Putamen (tissue), 1 donor: ENCODE measurements around the gene CEBPG.
A peak's percentile ranks its signal among the peaks of the same experiment; 100 is the strongest.

Experiments
- DNase-seq: peaks from one replicate; pipeline ENCODE4 v3.0.0-alpha.2; 2016; ENCODE audit warnings: low spot score

Gene CEBPG

GRCh38 chr19:33373453-33374235, at the start of gene CEBPG:
Gene CEBPG (plus strand): TSS chr19:33373709. CDS start chr19:33379240, 5,531 bp downstream.
- DNase-seq = peak; percentile 92

DNA sequence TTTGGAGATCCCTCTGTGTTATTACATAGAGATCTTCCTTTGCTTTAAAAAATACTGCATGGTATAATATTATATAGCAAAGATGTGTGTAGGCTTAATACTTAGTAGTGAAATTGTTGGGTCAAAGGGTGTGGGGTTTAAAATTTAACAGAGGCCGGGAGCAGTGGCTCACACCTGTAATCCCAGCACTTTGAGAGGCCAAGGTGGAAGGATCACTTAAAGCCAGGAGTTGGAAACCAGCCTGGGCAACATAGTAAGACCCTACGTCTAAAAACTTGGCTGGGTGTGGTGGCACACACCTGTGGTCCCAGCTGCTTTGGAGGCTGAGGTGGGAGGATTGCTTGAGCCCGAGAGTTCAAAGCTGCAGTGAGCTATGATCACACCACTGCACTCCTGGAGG, 48.9 kb upstream of the CEBPG start:
- no peak for DNase-seq

DNA sequence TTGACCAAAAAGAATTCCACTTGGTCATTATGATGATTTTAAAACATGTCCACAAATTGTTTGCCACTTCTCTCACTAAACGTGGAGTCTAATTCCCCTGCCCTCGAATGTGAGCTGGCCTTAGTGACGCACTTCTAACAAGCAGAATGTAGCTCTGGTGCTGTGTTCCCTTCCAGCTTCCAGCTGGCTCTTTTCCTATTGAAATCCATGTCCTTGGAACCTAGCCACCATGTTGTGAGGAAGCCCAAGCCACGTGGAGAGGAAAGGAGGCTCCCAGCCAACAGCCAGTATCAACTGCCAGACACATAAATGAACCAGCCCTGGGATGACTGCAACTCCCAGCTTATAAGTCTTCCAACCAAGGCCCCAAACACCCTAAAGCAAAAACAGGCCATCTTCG, 47.6 kb upstream of the CEBPG start:
- peak; percentile 56 for DNase-seq

DNA sequence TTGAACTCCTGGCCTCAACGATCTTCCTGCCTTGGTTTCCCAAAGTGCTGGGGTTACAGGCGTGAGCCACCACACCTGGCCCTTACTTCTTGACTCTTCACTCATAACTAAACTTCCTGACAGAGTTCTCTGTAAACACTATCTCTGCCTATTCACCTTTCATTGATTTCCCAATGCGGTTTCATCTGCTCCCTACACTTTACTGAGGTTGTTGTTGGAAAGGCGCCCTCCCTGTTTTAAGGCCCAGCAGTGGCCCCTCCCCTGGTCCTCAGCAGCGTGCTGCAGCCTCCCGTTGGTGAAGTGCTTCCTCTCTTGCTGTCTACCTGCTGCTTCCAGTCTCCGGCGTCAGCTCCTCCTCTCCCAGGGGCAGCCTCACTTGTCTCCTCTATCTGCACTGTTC, 44.4 kb upstream of the CEBPG start:
- no peak for DNase-seq

GRCh38 chr19:33329736-33330135, 43.8 kb upstream of the CEBPG start:
- no peak for DNase-seq

DNA sequence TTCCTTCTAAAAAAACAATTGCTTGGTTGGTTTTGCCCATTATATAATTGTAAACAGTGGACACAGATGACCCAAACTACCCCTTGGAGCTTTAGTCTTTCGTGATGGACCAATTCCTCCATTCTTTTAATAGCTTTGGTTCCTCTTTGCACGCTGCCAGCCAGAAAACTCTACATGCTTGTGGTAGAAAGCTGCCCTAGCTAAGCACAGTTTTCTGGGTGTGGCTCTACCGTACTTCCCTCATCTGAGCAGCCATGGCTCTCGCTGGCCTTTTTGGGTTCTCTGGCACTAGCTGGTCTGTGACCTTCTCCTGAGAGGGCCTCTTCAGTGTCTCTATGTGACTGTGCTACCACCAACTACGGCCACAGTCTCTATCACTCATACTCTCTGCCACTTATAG, 41.3 kb upstream of the CEBPG start:
- DNase-seq = peak; percentile 23

GRCh38 chr19:33333151-33333550, 40.4 kb upstream of the CEBPG start:
- DNase-seq = no peak

- DNase-seq = no peak
Measured at GRCh38 chr19:33333642-33334041, 39.9 kb upstream of the CEBPG start.

GRCh38 chr19:33334271-33334670, 39.2 kb upstream of the CEBPG start:
- no peak for DNase-seq

DNA sequence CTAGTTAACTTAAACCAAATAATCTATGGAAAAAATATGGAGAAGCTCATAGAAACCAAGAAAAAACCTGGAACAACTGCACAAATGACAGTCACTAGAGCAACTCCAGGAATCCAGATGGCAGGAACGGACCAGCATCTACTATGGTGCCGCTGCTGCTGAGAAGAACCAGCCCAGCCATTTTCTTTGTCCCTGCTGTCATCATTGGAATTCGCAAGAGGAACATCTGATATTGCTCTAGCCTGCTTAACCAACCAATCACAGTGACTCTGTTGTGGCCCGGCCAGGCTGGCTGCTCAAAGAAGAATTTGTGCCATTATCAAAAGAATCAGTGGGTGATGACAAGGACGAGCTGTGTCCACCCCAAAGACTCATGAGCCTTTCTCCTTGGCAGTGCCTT, 38.1 kb upstream of the CEBPG start:
- no peak for DNase-seq

DNA sequence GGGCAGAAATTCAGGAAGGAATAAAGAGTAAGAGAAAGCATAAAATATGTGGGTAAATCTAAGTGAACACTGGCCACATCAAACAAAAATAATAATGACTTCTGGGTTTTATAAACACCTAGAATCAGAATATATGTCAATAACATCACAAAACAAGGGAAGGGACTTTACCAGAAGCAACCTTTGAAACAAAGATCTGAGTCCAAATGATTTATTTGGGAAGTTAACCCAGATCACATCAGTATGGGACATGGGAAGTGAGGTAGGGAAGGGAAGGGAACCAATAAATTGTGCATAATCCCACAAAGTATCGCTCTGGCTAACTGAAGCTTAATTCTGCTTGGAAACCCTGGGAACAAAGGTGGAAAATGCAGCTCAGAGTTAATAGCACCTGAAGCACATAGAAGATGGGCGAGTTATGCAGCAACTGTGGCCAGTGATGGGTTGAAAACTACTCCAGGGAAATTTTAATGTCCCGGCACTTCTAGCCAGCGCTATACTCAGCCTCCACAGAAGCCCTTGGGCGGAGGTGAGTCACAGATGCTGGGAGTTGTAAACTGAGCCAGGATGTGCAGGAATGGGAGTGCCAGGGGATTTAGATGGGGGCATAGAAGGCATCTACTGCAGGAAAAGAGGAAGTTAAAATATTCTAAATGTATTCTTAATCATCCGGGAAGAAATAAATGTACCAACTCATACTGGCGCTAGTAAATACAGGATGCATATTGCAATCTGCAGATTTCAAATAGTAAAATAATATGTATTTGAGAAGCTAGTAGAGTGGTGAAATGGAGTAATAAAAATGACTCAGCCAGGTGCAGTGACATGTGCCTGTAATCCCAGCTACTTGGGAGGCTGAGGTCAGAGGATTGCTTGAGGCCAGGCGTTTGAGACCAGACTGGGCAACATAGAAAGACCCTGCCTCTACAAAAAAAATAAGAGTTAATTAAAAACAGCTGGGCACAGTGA, 34.2 kb upstream of the CEBPG start:
- no peak for DNase-seq

- no peak for DNase-seq
Measured at GRCh38 chr19:33340991-33341390, 32.5 kb upstream of the CEBPG start.

- DNase-seq = no peak
Measured at GRCh38 chr19:33343301-33343700, 30.2 kb upstream of the CEBPG start.

DNA sequence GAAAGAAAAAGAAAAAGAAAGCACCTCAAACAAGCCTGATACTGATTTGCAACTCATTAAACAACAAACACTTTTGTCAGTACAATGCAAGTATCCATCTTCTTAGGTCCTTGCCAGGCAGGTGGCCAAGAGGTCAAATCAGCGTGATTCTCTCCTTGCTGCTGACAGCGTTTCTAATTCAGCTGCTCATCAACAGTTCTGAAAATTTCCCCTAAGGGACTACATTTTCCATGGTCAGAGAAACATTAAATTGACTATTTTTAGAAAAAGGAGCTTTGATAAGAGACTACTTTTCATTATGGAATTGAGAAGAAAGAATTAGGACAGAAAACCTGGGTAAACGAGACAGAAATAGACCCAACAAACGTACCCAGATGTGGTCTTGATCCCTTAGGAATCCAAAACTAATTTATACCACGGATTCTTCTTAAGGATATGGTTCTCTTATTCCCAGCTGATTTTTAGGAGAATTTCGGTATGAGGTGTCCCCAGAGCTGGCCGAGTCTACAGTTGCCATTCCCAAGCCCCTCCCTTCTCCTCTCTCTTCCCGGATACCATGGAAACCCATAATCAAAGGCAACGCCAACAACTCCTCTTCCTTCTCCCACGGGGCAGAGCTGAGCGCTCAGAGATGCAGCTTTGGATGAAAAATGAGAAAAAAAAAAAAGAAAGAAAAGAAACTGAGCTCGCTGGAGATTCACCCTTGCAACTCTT, 29.5 kb upstream of the CEBPG start:
- DNase-seq = peak; percentile 69

GRCh38 chr19:33344573-33344925, 29.0 kb upstream of the CEBPG start:
- DNase-seq = no peak

DNA sequence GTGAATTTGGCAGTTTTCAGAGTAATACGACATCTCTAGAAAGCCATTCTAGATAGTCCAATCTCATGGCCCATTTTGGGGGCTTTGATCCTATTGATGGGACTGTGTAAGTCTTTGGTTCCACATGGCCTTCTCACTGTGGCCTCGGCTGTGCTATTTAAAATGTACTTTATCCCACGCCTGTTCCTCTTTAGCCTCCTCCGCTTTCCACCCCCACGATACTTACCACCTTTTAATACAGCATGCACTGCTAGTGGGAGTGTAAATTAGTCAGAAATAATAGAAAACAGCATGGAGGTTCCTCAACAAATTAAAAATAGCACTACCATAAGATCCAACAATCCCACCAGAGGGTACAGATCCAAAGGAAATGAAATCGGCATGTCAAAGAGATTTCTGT, 28.3 kb upstream of the CEBPG start:
- DNase-seq = peak; percentile 68

DNA sequence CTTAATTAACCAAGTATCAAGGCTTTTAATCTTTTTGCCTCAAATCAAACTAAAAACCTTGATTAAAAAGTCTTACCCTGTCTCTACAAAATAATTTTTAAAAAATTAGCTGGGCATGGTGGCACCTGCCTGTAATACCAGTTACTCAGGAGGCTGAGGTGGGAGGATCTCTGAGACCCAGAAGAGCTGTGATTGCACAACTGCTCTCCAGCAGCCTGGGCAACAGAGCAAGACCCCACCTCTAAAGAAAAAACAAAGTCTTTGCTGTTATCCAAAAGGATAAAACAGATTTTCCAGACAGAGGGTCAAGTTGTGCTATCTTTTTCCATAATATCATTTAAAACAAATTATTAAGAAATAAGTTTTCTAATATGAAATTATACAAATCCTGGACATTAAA, 26.8 kb upstream of the CEBPG start:
- no peak for DNase-seq

DNA sequence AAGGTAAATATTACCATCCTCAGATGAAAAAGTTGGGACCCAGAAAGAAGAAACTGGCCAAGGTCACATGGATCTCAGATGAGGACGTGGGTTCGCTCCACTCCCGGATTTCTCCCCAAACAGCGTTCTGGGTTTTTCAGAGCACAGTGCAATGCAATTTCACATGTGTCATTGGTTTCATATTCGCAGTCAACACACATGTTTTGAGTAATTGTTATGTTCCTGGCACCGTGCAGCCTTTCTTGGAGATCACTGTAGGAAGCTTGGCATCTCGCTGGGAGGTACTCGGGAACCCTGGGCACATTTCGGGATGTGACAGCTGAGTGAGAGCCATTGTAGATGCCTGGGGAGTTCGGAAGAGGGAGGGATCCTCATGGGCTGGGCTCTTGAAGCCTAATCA, 26.2 kb upstream of the CEBPG start:
- no peak for DNase-seq

GRCh38 chr19:33348301-33349010, 25.1 kb upstream of the CEBPG start:
- DNase-seq = no peak

GRCh38 chr19:33349319-33350289, 23.9 kb upstream of the CEBPG start:
- DNase-seq = no peak
